Upper lobe of left lung (tissue), 6 donors: ENCODE data around the gene TBPL2. TPM values are rescaled to one million over a fixed set of nuclear protein-coding genes. Genes with fewer than 3 reads are reported as not detected.

Experiments
- ATAC-seq, 2 donors: fragments of 200-7000 bp; cut with Tn5 transposase; one replicate each; pipeline ENCODE4 v1.9.1; 2022; ENCODE audit warnings: mild to moderate bottlenecking in 2 of 2, moderate library complexity in 2 of 2; ENCODE audit not compliant: low FRiP score in 2 of 2
- DNase-seq, 2 donors: peaks; one replicate each; pipeline ENCODE4 v3.0.0-alpha.2; 2019 to 2020
- H3K27ac ChIP-seq, 4 donors: fragments of 200-600 bp; sonication (generic); one replicate each; pipeline ENCODE4 v1.5.1; 2016 to 2019
- H3K27me3 ChIP-seq, 4 donors: fragments of 200-600 bp; sonication (generic); one replicate each; pipeline ENCODE4 v1.5.1; 2017 to 2019
- H3K36me3 ChIP-seq, 4 donors: fragments of 200-600 bp; sonication (generic); one replicate each; pipeline ENCODE4 v1.5.1; 2016 to 2019
- H3K4me1 ChIP-seq, 4 donors: fragments of 200-600 bp; sonication (generic); one replicate each; pipeline ENCODE4 v1.5.1; 2018 to 2019
- H3K4me3 ChIP-seq, 4 donors: fragments of 200-600 bp; sonication (generic); one replicate each; pipeline ENCODE4 v1.5.1; 2017 to 2019; ENCODE audit warnings: mild to moderate bottlenecking in 2 of 4, moderate library complexity in 1 of 4
- H3K9me3 ChIP-seq, 4 donors: fragments of 200-600 bp; sonication (generic); one replicate each; pipeline ENCODE4 v1.5.1; 2018 to 2019
- EP300 ChIP-seq, 4 donors: sonication (generic); formaldehyde crosslinking; IDR thresholded peaks; one replicate each; pipeline ENCODE4 v1.5.1; 2017; ENCODE audit warnings: antibody characterized with exemption in 4 of 4, control low read depth in 2 of 4
- POLR2A ChIP-seq, 4 donors: fragments of 450-650 bp; IDR thresholded peaks; one replicate each; pipeline ENCODE4 v1.5.1; 2016 to 2017; ENCODE audit warnings: antibody characterized with exemption in 4 of 4, mild to moderate bottlenecking in 2 of 4
- POLR2AphosphoS5 ChIP-seq, 2 donors: sonication (generic); formaldehyde crosslinking; IDR thresholded peaks; one replicate each; pipeline ENCODE4 v1.5.1; 2017; ENCODE audit warnings: antibody characterized with exemption in 2 of 2
- WGBS, 2 donors: methylation state at CpG; one replicate each; pipeline ENCODE4 v1.1.5; 2017 to 2018; 5-methylcytosine and 5-hydroxymethylcytosine counted together
- small RNA-seq, 4 donors: library from RNA; depleted of rRNA; stranded (forward); fragments of <200 nt; gene quantifications; one replicate each; pipeline ENCODE3, GENCODE V24; 2016
- total RNA-seq, 6 donors: library from RNA; depleted of rRNA in 4 of 6; stranded (reverse); fragments of >200 nt in 4 of 6; gene quantifications; one replicate each; pipeline versions ENCODE4 v1.1.0 to v1.2.1, GENCODE V29; 2016 to 2021
- TF ChIP-seq, protein P1 (sequence below), 6 experiments: fragments of 450-650 bp in 4 of 6; fragments of 200-600 bp in 2 of 6; sonication (generic) in 2 of 6; IDR thresholded peaks; one replicate each; pipeline ENCODE4 v1.5.1; 2016 to 2019; ENCODE audit warnings: antibody characterized with exemption in 6 of 6
- donor health status: DM: no; HTN: no; CAD: no; lungs with moderate emphysema.
- donor health status: DM: no; HTN: yes; CAD: no; lungs with severe emphysema.

The TBPL2 gene
- total RNA-seq, 6 donors from 2014 or later, result not detected

DNA sequence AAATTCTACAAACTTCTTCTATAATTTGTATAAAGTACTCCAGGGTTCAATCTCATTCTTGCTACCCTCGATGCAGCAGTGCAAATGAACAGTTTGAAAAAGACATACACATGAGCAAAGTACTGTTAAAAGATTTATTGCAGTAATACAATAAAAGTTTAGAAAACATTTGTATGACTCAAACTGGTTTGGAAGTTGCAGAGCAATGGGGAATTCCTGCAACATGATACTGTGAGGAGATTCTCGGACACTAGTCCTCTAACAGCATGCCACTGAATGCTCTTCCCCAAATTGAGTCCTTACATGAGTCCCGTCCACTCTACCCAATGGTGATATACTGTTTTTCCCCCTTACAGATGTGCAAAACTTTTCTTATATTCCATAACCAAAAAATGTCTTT, 74.1 kb downstream of the TBPL2 start:
- Histone ChIP-seq H3K27ac (no peak overlapping the region), H3K36me3 (peaks cover 0 to 47% (median 18%) of the 10 kb centered on the region in 4 donors), H3K9me3 (no peaks in the 10 kb centered on the region), H3K4me1 (no peaks in the 10 kb centered on the region), H3K27me3 (no peaks in the 10 kb centered on the region), H3K4me3 (no peak overlapping the region)
- 82 to 91% methylated on average over 3 of the region's 3 CpGs for WGBS, 2 donors
- no peak for TF ChIP-seq EP300 (IDR thresholded peaks at IDR 0.05)
- TF ChIP-seq, protein P1, sequence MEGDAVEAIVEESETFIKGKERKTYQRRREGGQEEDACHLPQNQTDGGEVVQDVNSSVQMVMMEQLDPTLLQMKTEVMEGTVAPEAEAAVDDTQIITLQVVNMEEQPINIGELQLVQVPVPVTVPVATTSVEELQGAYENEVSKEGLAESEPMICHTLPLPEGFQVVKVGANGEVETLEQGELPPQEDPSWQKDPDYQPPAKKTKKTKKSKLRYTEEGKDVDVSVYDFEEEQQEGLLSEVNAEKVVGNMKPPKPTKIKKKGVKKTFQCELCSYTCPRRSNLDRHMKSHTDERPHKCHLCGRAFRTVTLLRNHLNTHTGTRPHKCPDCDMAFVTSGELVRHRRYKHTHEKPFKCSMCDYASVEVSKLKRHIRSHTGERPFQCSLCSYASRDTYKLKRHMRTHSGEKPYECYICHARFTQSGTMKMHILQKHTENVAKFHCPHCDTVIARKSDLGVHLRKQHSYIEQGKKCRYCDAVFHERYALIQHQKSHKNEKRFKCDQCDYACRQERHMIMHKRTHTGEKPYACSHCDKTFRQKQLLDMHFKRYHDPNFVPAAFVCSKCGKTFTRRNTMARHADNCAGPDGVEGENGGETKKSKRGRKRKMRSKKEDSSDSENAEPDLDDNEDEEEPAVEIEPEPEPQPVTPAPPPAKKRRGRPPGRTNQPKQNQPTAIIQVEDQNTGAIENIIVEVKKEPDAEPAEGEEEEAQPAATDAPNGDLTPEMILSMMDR (IDR thresholded peaks at IDR 0.05), result no peak
- TF ChIP-seq POLR2A (IDR thresholded peaks at IDR 0.05), result no peak
- no peak for TF ChIP-seq POLR2AphosphoS5 (IDR thresholded peaks at IDR 0.05)
- ATAC-seq, result no peak
- no peak for DNase-seq

Small RNAs within 50 kb of the gene (small RNA-seq; reads per million reads assigned to genes)
- 0 reads per million in 4 donors for gene AL356801.1

Other genes with a start within 250 kb of the TBPL2 start
- gene DLGAP5, start 249.0 kb downstream of the TBPL2 start, total RNA-seq, result 1 to 10 TPM in 2 of 6 donors, under 1 TPM in 2, not detected in 2; 0.39 to 1.6 (median 0.87) TPM
- gene FBXO34, start 169.2 kb downstream of the TBPL2 start, total RNA-seq, result 10 to 100 TPM; 19.9 to 52.1 (median 34.0) TPM
- gene ATG14, start 28.8 kb downstream of the TBPL2 start, total RNA-seq, result 10 to 100 TPM in 4 of 6 donors, 1 to 10 TPM in 2; 7.6 to 29.3 (median 11.1) TPM
- 100 to 1,000 TPM in 5 of 6 donors, 10 to 100 TPM in 1; 69.1 to 215 (median 116) TPM for gene KTN1, start 139.6 kb upstream of the TBPL2 start, total RNA-seq